CD14-positive monocyte (primary cell): ENCODE results near the gene TNNT1. TPM values are rescaled to one million over a fixed set of nuclear protein-coding genes. Genes with fewer than 3 reads are reported as not detected.
A peak's percentile ranks its signal among the peaks of the same experiment; 100 is the strongest.

Experiments used
- DNase-seq, 3 donors: peaks; one replicate each; pipeline ENCODE4 v3.0.0-alpha.2; 2011 to 2022
- H2AFZ ChIP-seq: 2 replicates; pipeline ENCODE4 v1.6.0; 2012; ENCODE audit warnings: mild to moderate bottlenecking, low read depth, low read length, inconsistent platforms; ENCODE audit not compliant: insufficient read depth, poor library complexity, severe bottlenecking
- H3K27ac ChIP-seq, 2 donors: 1 replicate in 1 of 2; 2 replicates in 1 of 2; pipeline ENCODE4 v1.5.1; 2012 to 2013; ENCODE audit warnings: low read length in 2 of 2, control low read depth in 1 of 2, inconsistent platforms in 1 of 2, low read depth in 1 of 2, mild to moderate bottlenecking in 1 of 2
- H3K27me3 ChIP-seq, 2 donors: one replicate each; pipeline versions ENCODE4 v1.6.0 to v1.6.1; 2011 to 2013; ENCODE audit warnings: low read length in 2 of 2; ENCODE audit not compliant: control insufficient read depth in 2 of 2, insufficient read depth in 2 of 2
- H3K36me3 ChIP-seq, 2 donors: replicated peaks in 1 of 2; 1 replicate in 1 of 2; 2 replicates in 1 of 2; pipeline versions ENCODE4 v1.5.1 to v1.6.1; 2012 to 2013; ENCODE audit warnings: low read length in 2 of 2, control low read depth in 1 of 2, inconsistent platforms in 1 of 2, mild to moderate bottlenecking in 1 of 2; ENCODE audit not compliant: insufficient read depth in 2 of 2, control insufficient read depth in 1 of 2
- H3K4me1 ChIP-seq, 2 donors: 1 replicate in 1 of 2; 2 replicates in 1 of 2; pipeline versions ENCODE4 v1.5.1 to v1.6.1; 2012 to 2013; ENCODE audit warnings: low read length in 2 of 2, control low read depth in 1 of 2, inconsistent platforms in 1 of 2, mild to moderate bottlenecking in 1 of 2, moderate library complexity in 1 of 2; ENCODE audit not compliant: insufficient read depth in 2 of 2, control insufficient read depth in 1 of 2
- H3K4me2 ChIP-seq: replicated peaks from 2 replicates; pipeline ENCODE3; 2012; ENCODE audit warnings: low read length, moderate library complexity, mild to moderate bottlenecking; ENCODE audit not compliant: poor library complexity, severe bottlenecking; ENCODE audit errors: extremely low read depth
- H3K4me3 ChIP-seq, 3 experiments: fragments of 200-600 bp in 1 of 3; sonication (generic) in 1 of 3; replicated peaks in 1 of 3; 1 replicate in 2 of 3; 2 replicates in 1 of 3; pipeline ENCODE4 v1.5.1; 2011 to 2013; ENCODE audit warnings: low read length in 3 of 3, mild to moderate bottlenecking in 3 of 3, control low read depth in 2 of 3, low read depth in 2 of 3, inconsistent platforms in 1 of 3, moderate library complexity in 1 of 3
- H3K79me2 ChIP-seq: 2 replicates; pipeline ENCODE4 v1.6.0; 2012; ENCODE audit warnings: mild to moderate bottlenecking, control low read depth, inconsistent platforms, low read length, moderate library complexity; ENCODE audit not compliant: insufficient read depth
- H3K9ac ChIP-seq: 2 replicates; pipeline ENCODE4 v1.6.0; 2017; ENCODE audit warnings: low read length, mild to moderate bottlenecking; ENCODE audit not compliant: insufficient read depth, poor library complexity, severe bottlenecking
- H3K9me3 ChIP-seq, 2 donors: replicated peaks in 1 of 2; 1 replicate in 1 of 2; 2 replicates in 1 of 2; pipeline versions ENCODE4 v1.5.1 to v1.6.1; 2012 to 2013; ENCODE audit warnings: low read length in 2 of 2, control low read depth in 1 of 2; ENCODE audit not compliant: control insufficient read depth in 1 of 2, insufficient read depth in 1 of 2
- H4K20me1 ChIP-seq: 2 replicates; pipeline ENCODE4 v1.6.0; 2012; ENCODE audit warnings: mild to moderate bottlenecking, low read length, control low read depth, moderate library complexity; ENCODE audit not compliant: insufficient read depth
- H3K27ac Mint-ChIP-seq, 7 donors: one replicate each; pipeline ENCODE4 v1.8.0; 2020; ENCODE audit warnings: mild to moderate bottlenecking in 7 of 7, mixed read lengths in 7 of 7, moderate library complexity in 6 of 7, inconsistent platforms in 2 of 7
- H3K27me3 Mint-ChIP-seq, 3 donors: one replicate each; pipeline ENCODE4 v1.8.0; 2021 to 2022; ENCODE audit warnings: low read depth in 3 of 3, mild to moderate bottlenecking in 3 of 3, mixed read lengths in 3 of 3, moderate library complexity in 3 of 3, inconsistent platforms in 1 of 3
- H3K36me3 Mint-ChIP-seq, 2 donors: one replicate each; pipeline ENCODE4 v1.8.0; 2020; ENCODE audit warnings: mixed read lengths in 2 of 2, inconsistent platforms in 1 of 2, mild to moderate bottlenecking in 1 of 2
- H3K4me1 Mint-ChIP-seq: one replicate; pipeline ENCODE4 v1.8.0; 2020; ENCODE audit warnings: mild to moderate bottlenecking, mixed read lengths
- H3K4me3 Mint-ChIP-seq, 2 donors: one replicate each; pipeline ENCODE4 v1.8.0; 2020; ENCODE audit warnings: mild to moderate bottlenecking in 2 of 2, mixed read lengths in 2 of 2, moderate library complexity in 1 of 2
- H3K9me3 Mint-ChIP-seq, 7 donors: one replicate each; pipeline ENCODE4 v1.8.0; 2020 to 2022; ENCODE audit warnings: mixed read lengths in 7 of 7, mild to moderate bottlenecking in 6 of 7, moderate library complexity in 6 of 7, inconsistent platforms in 2 of 7
- WGBS: methylation state at CpG from one replicate; pipeline ENCODE4 v1.1.5; 2013; ENCODE audit warnings: missing lambda C conversion rate; ENCODE audit not compliant: insufficient coverage; 5-methylcytosine and 5-hydroxymethylcytosine counted together
- intact Hi-C, 2 donors: fragments of 100-400 bp; cut with micrococcal nuclease; formaldehyde crosslinking; loops; one replicate each; pipeline versions ENCODE4 v1.15.0 to v1.15.1; 2023
- polyA plus RNA-seq, 3 donors: library from polyadenylated mRNA; depleted of rRNA in 1 of 3; unstranded in 2 of 3; stranded (reverse) in 1 of 3; fragments of 300-500 nt in 2 of 3; fragments of >200 nt in 1 of 3; fragmentation: Illumina TruSeq in 2 of 3; gene quantifications; 1 replicate in 2 of 3; 2 replicates in 1 of 3; pipeline ENCODE4 v1.2.3, GENCODE V29; 2012 to 2021
- TF ChIP-seq, protein P1 (sequence below): fragments of 200-600 bp; IDR thresholded peaks from one replicate; pipeline ENCODE4 v1.8.0; 2022; ENCODE audit warnings: antibody characterized with exemption, mild to moderate bottlenecking

Gene TNNT1
- polyA plus RNA-seq, 3 donors, result 9.4 to 41.9 (median 9.8) TPM

DNA sequence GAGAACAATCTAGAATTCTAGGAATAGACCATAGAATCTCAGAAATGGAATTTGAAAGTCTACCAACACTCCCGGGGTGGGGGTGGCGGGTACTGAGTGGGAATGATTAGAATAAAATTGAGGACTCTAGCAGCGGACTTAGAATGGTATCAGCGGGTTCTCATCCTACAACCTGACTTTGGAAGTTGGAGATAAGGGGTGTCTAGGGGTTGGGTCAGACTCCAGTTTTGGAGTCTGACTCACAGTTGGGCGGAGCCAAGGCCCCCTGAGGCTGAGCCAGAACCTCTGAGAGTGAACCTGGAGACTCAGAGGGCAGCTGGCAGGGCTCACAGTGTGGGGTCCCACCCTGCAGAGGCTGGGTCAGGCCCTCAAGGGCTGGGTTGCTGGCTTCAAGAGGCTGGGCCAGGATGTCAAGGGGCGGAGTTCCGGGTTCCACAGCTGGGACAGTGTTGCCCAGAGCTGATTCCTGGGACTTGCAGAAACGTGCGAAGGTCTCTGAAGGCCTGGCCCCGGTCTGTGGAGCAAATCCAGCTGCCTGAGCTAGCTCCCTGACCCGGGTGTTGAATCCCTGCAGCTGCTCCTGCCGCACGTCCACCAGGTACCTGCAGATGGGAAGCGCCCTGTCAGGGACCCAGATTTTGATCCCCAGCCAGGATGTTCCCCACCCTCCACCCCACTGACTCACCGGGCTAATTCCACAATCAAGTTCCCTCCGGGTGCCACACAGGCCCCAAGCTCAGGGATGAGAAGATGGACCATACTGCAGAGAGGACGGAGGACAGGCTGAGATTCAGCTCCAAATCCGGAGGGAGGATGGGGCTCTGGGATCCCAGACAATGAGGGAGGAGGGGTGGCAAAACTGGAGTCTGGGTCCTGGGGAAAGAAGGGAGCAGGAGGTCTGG is 10.1 kb upstream of the TNNT1 start:
- no peaks in the 10 kb centered on the region for H4K20me1 ChIP-seq
- intact Hi-C loops, result no loop called here
- TF ChIP-seq, protein P1, sequence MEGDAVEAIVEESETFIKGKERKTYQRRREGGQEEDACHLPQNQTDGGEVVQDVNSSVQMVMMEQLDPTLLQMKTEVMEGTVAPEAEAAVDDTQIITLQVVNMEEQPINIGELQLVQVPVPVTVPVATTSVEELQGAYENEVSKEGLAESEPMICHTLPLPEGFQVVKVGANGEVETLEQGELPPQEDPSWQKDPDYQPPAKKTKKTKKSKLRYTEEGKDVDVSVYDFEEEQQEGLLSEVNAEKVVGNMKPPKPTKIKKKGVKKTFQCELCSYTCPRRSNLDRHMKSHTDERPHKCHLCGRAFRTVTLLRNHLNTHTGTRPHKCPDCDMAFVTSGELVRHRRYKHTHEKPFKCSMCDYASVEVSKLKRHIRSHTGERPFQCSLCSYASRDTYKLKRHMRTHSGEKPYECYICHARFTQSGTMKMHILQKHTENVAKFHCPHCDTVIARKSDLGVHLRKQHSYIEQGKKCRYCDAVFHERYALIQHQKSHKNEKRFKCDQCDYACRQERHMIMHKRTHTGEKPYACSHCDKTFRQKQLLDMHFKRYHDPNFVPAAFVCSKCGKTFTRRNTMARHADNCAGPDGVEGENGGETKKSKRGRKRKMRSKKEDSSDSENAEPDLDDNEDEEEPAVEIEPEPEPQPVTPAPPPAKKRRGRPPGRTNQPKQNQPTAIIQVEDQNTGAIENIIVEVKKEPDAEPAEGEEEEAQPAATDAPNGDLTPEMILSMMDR, result no peak
- peaks cover 4 to 8% of the 10 kb centered on the region in 2 donors for H3K9me3 ChIP-seq
- H3K27me3 ChIP-seq, result peaks cover 14 to 75% of the 10 kb centered on the region in 2 donors
- H3K4me3 ChIP-seq, result no peak overlapping the region
- peaks cover 5 to 17% of the 10 kb centered on the region in 2 donors for H3K4me1 ChIP-seq
- no peak overlapping the region for H3K4me2 ChIP-seq
- H2AFZ ChIP-seq, result no peak overlapping the region
- peak overlapping the region in 1 of 2 donors; percentile 73 for H3K4me3 Mint-ChIP-seq
- H3K27me3 Mint-ChIP-seq, result peaks cover 67 to 89% (median 84%) of the 10 kb centered on the region in 3 donors
- H3K36me3 Mint-ChIP-seq, result peaks cover 2 to 6% of the 10 kb centered on the region in 2 donors
- no peaks in the 10 kb centered on the region for H3K36me3 ChIP-seq
- 82% methylated on average over 14 of the region's 18 CpGs for WGBS
- H3K4me1 Mint-ChIP-seq, result peaks cover 7% of the 10 kb centered on the region
- no peak overlapping the region for H3K9ac ChIP-seq
- no peak overlapping the region for H3K27ac ChIP-seq
- no peaks in the 10 kb centered on the region for H3K79me2 ChIP-seq
- peak overlapping the region in 1 of 7 donors; percentile 82 for H3K27ac Mint-ChIP-seq
- H3K9me3 Mint-ChIP-seq, result peaks cover 3 to 21% (median 15%) of the 10 kb centered on the region in 7 donors
- no peak for DNase-seq

DNA sequence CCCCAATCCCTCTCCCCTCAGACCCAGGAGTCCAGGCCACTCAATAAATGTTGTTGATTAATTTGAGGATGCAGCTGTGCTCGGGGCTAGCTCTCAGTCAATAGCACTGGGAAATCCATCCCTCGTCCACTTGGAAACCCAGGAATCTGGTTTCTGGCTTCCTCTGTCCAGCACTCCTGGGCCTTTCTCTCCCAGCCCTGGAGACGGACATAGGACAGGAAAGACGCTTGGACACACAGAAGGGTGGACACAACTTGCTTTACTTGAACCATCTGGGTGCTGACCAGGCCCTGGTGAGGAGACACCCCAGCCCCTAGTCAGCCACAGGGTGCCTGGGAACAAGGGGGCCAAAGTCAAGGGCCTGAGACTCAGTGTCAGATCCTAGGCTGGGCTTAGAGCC is 9.4 kb upstream of the TNNT1 start:
- peaks cover 14 to 74% of the 10 kb centered on the region in 2 donors for H3K27me3 ChIP-seq
- no peak overlapping the region for H3K4me2 ChIP-seq
- Mint-ChIP-seq H3K4me3 (peak overlapping the region in 1 of 2 donors; percentile 27), H3K27me3 (peaks cover 64 to 87% (median 84%) of the 10 kb centered on the region in 3 donors), H3K27ac (no peak overlapping the region), H3K36me3 (peaks cover 2 to 6% of the 10 kb centered on the region in 2 donors), H3K9me3 (peaks cover 3 to 21% (median 15%) of the 10 kb centered on the region in 7 donors), H3K4me1 (peaks cover 7% of the 10 kb centered on the region)
- H3K4me3 ChIP-seq, result no peak overlapping the region
- no peak overlapping the region for H3K9ac ChIP-seq
- intact Hi-C loops, result no loop called here
- H3K4me1 ChIP-seq, result peaks cover 5 to 17% of the 10 kb centered on the region in 2 donors
- TF ChIP-seq, protein P1, result no peak
- H3K27ac ChIP-seq, result no peak overlapping the region
- no peaks in the 10 kb centered on the region for H4K20me1 ChIP-seq
- no peak for DNase-seq
- no peak overlapping the region for H2AFZ ChIP-seq
- H3K79me2 ChIP-seq, result no peaks in the 10 kb centered on the region
- WGBS, result 79% methylated on average over 4 of the region's 4 CpGs
- peaks cover 4 to 8% of the 10 kb centered on the region in 2 donors for H3K9me3 ChIP-seq
- H3K36me3 ChIP-seq, result no peaks in the 10 kb centered on the region
